GM13976 (cell line): Measurements from ENCODE around the gene ZNRF3.
"Not testable (repeated sequence)": the region's sequence is repeated elsewhere in the genome, so short reads cannot be mapped to it uniquely, and the experiment has no call there.

Experiments
- DNase-seq: peaks from one replicate; pipeline ENCODE4 v3.0.0; 2012; ENCODE audit warnings: low spot score
- CTCF ChIP-seq: IDR thresholded peaks from 2 replicates; pipeline ENCODE4 v1.5.1; 2012; ENCODE audit warnings: borderline replicate concordance, mild to moderate bottlenecking; ENCODE audit not compliant: insufficient read depth; ENCODE audit errors: extremely low read depth, missing control alignments, control extremely low read depth
- in situ Hi-C: fragments of 300-500 bp; cut with MboI; formaldehyde crosslinking; loops from one replicate; pipeline ENCODE4 v1.12.0; 2022; ENCODE audit warnings: low sequenced_read_pairs, mixed read lengths, inconsistent platforms; ENCODE audit not compliant: unreplicated experiment

The ZNRF3 gene

GRCh38 chr22:29004647-29005371 lies 121.4 kb downstream of the ZNRF3 start:
- TF ChIP-seq CTCF, result no peak
- no peak for DNase-seq
- in situ Hi-C loops, result no loop called here

GRCh38 chr22:29005754-29006153 lies 122.4 kb downstream of the ZNRF3 start:
- in situ Hi-C loops, DNase-seq: not testable (repeated sequence)

- in situ Hi-C loops, result no loop called here
- no peak for TF ChIP-seq CTCF
- no peak for DNase-seq
Measured at GRCh38 chr22:29006346-29006745, 123.0 kb downstream of the ZNRF3 start.

- TF ChIP-seq CTCF, result no peak
- in situ Hi-C loops, result no loop called here
- DNase-seq, result no peak
Measured at GRCh38 chr22:29009148-29009547, 125.8 kb downstream of the ZNRF3 start.

- TF ChIP-seq CTCF, result no peak
- in situ Hi-C loops, result no loop called here
- no peak for DNase-seq
Measured at GRCh38 chr22:29011240-29012100, 128.1 kb downstream of the ZNRF3 start.

GRCh38 chr22:29012101-29012433 lies 128.7 kb downstream of the ZNRF3 start:
- DNase-seq, result no peak
- in situ Hi-C loops, result no loop called here
- no peak for TF ChIP-seq CTCF

- in situ Hi-C loops, result no loop called here
- DNase-seq, result no peak
- no peak for TF ChIP-seq CTCF
Measured at GRCh38 chr22:29012952-29013351, 129.6 kb downstream of the ZNRF3 start.
